H9 (cell line): Measurements from ENCODE around the gene HMGB1. TPM values are rescaled to one million over a fixed set of nuclear protein-coding genes. Genes with fewer than 3 reads are reported as not detected.

Experiments used
- DNase-seq: peaks from one replicate; pipeline ENCODE4 v3.0.0-alpha.2; 2017
- H2AFZ ChIP-seq: one replicate; pipeline ENCODE4 v1.6.1; 2013; ENCODE audit warnings: mild to moderate bottlenecking, low read length, control low read depth, moderate library complexity
- H2AK5ac ChIP-seq: 2 replicates; pipeline ENCODE4 v1.6.1; 2013; ENCODE audit warnings: low read length, control low read depth, mixed read lengths; ENCODE audit not compliant: insufficient read length
- H2BK120ac ChIP-seq: one replicate; pipeline ENCODE4 v1.6.1; 2013; ENCODE audit warnings: low read depth, mild to moderate bottlenecking, low read length, control low read depth, inconsistent platforms; ENCODE audit not compliant: poor library complexity, severe bottlenecking
- H2BK12ac ChIP-seq: 2 replicates; pipeline ENCODE4 v1.6.1; 2013; ENCODE audit warnings: low read length, control low read depth, mixed read lengths, low read depth; ENCODE audit not compliant: insufficient read length
- H2BK15ac ChIP-seq: 2 replicates; pipeline ENCODE4 v1.6.1; 2013; ENCODE audit warnings: low read depth, low read length, control low read depth
- H2BK20ac ChIP-seq: one replicate; pipeline ENCODE4 v1.6.1; 2013; ENCODE audit warnings: low read depth, mild to moderate bottlenecking, low read length, control low read depth, inconsistent platforms; ENCODE audit not compliant: poor library complexity, severe bottlenecking
- H2BK5ac ChIP-seq: 2 replicates; pipeline ENCODE4 v1.6.1; 2013; ENCODE audit warnings: low read length, control low read depth, mixed read lengths; ENCODE audit not compliant: insufficient read length
- H3K14ac ChIP-seq: 2 replicates; pipeline ENCODE4 v1.6.1; 2013; ENCODE audit warnings: low read length, control low read depth; ENCODE audit not compliant: insufficient read depth
- H3K18ac ChIP-seq: 2 replicates; pipeline ENCODE4 v1.6.1; 2013; ENCODE audit warnings: low read depth, mild to moderate bottlenecking, mixed read lengths, low read length, control low read depth; ENCODE audit not compliant: insufficient read length
- H3K23ac ChIP-seq: 2 replicates; pipeline ENCODE4 v1.6.1; 2013; ENCODE audit warnings: low read length, control low read depth, mixed read lengths, low read depth; ENCODE audit not compliant: insufficient read length
- H3K23me2 ChIP-seq: 2 replicates; pipeline ENCODE4 v1.6.1; 2013; ENCODE audit warnings: low read depth, mild to moderate bottlenecking, mixed read lengths, low read length, control low read depth; ENCODE audit not compliant: insufficient read length, poor library complexity, severe bottlenecking
- H3K27ac ChIP-seq: 2 replicates; pipeline ENCODE4 v1.5.1; 2013; ENCODE audit warnings: low read length, control low read depth, mixed read lengths, low read depth; ENCODE audit not compliant: insufficient read length
- H3K27me3 ChIP-seq: 2 replicates; pipeline ENCODE4 v1.6.1; 2013; ENCODE audit warnings: low read length, control low read depth, inconsistent platforms; ENCODE audit not compliant: insufficient read depth
- H3K4ac ChIP-seq: 2 replicates; pipeline ENCODE4 v1.6.1; 2013; ENCODE audit warnings: low read depth, mild to moderate bottlenecking, control low read depth, inconsistent platforms, low read length, moderate library complexity
- H3K4me1 ChIP-seq: 2 replicates; pipeline ENCODE4 v1.6.1; 2013; ENCODE audit warnings: low read length, control low read depth, inconsistent platforms; ENCODE audit not compliant: insufficient read depth
- H3K4me2 ChIP-seq: 2 replicates; pipeline ENCODE4 v1.6.1; 2013; ENCODE audit warnings: low read length, control low read depth, mixed read lengths; ENCODE audit not compliant: insufficient read length, insufficient read depth
- H3K56ac ChIP-seq: 2 replicates; pipeline ENCODE4 v1.6.1; 2013; ENCODE audit warnings: low read depth, mild to moderate bottlenecking, mixed read lengths, low read length, control low read depth; ENCODE audit not compliant: insufficient read length
- H3K79me1 ChIP-seq: 2 replicates; pipeline ENCODE4 v1.6.1; 2013; ENCODE audit warnings: low read depth, mild to moderate bottlenecking, moderate library complexity, low read length, control low read depth, inconsistent platforms; ENCODE audit not compliant: insufficient read depth, poor library complexity, severe bottlenecking
- H3K79me2 ChIP-seq: 2 replicates; pipeline ENCODE4 v1.6.1; 2013; ENCODE audit warnings: low read length, control low read depth, inconsistent platforms; ENCODE audit not compliant: insufficient read depth
- H3K9ac ChIP-seq: 2 replicates; pipeline ENCODE4 v1.6.1; 2013; ENCODE audit warnings: low read length, control low read depth, mixed read lengths; ENCODE audit not compliant: insufficient read length; ENCODE audit errors: extremely low read depth
- H3K9me3 ChIP-seq: one replicate; pipeline ENCODE4 v1.6.1; 2013; ENCODE audit warnings: low read depth, low read length, inconsistent platforms; ENCODE audit not compliant: control insufficient read depth
- H3T11ph ChIP-seq: one replicate; pipeline ENCODE4 v1.6.1; 2013; ENCODE audit warnings: mild to moderate bottlenecking, low read length, control low read depth, inconsistent platforms
- H4K20me1 ChIP-seq: one replicate; pipeline ENCODE4 v1.6.1; 2013; ENCODE audit not compliant: control insufficient read depth, insufficient read length, insufficient read depth
- H4K5ac ChIP-seq: 2 replicates; pipeline ENCODE4 v1.6.1; 2013; ENCODE audit warnings: low read depth, mild to moderate bottlenecking, mixed read lengths, low read length, control low read depth; ENCODE audit not compliant: insufficient read length
- H4K8ac ChIP-seq: replicated peaks from 2 replicates; pipeline ENCODE4 v1.6.1; 2013; ENCODE audit warnings: low read length, control low read depth, mixed read lengths, low read depth; ENCODE audit not compliant: insufficient read length
- H4K91ac ChIP-seq: 2 replicates; pipeline ENCODE4 v1.6.1; 2013; ENCODE audit warnings: low read depth, mild to moderate bottlenecking, moderate library complexity, mixed read lengths, low read length, control low read depth; ENCODE audit not compliant: insufficient read length
- H3K27ac Mint-ChIP-seq, 3 experiments: 2 replicates in 2 of 3; 3 replicates in 1 of 3; pipeline ENCODE4 v1.8.0; 2020 to 2021; ENCODE audit warnings: mixed read lengths in 3 of 3, mild to moderate bottlenecking in 1 of 3, moderate library complexity in 1 of 3
- H3K27me3 Mint-ChIP-seq: 2 replicates; pipeline ENCODE4 v1.8.0; 2021; ENCODE audit warnings: low read depth, mild to moderate bottlenecking, moderate library complexity, mixed read lengths
- H3K36me3 Mint-ChIP-seq, 3 experiments: 2 replicates in 2 of 3; 3 replicates in 1 of 3; pipeline ENCODE4 v1.8.0; 2020 to 2021; ENCODE audit warnings: low read depth in 3 of 3, mixed read lengths in 3 of 3; ENCODE audit not compliant: insufficient read depth in 1 of 3
- H3K4me1 Mint-ChIP-seq, 2 experiments: 2 replicates each; pipeline ENCODE4 v1.8.0; 2020; ENCODE audit warnings: mixed read lengths in 2 of 2
- H3K4me3 Mint-ChIP-seq, 2 experiments: 2 replicates in 1 of 2; 3 replicates in 1 of 2; pipeline ENCODE4 v1.8.0; 2020 to 2021; ENCODE audit warnings: mild to moderate bottlenecking in 2 of 2, mixed read lengths in 2 of 2, moderate library complexity in 1 of 2
- H3K9me3 Mint-ChIP-seq, 2 experiments: 2 replicates in 1 of 2; 3 replicates in 1 of 2; pipeline ENCODE4 v1.8.0; 2020; ENCODE audit warnings: mild to moderate bottlenecking in 2 of 2, mixed read lengths in 2 of 2, moderate library complexity in 1 of 2
- WGBS: extraction: QIAGEN DNeasy Blood & Tissue Kit; methylation state at CpG from one replicate; pipeline ENCODE4 v1.1.7; 2013; ENCODE audit warnings: missing lambda C conversion rate, low lambda C conversion rate, mixed read lengths; ENCODE audit not compliant: insufficient read length; ENCODE audit errors: extremely low coverage; 5-methylcytosine and 5-hydroxymethylcytosine counted together
- total RNA-seq: library from RNA; stranded (reverse); gene quantifications from 2 replicates; pipeline ENCODE4 v1.2.1, GENCODE V29; 2021
- TF ChIP-seq, protein P1 (sequence below): fragments of 200-600 bp; sonication (generic); conservative IDR thresholded peaks from 3 replicates; pipeline ENCODE4 v1.8.0; 2021; ENCODE audit warnings: antibody characterized with exemption, mild to moderate bottlenecking

The HMGB1 gene
- total RNA-seq, 1 experiment from 2014 or later, result 688 TPM

DNA sequence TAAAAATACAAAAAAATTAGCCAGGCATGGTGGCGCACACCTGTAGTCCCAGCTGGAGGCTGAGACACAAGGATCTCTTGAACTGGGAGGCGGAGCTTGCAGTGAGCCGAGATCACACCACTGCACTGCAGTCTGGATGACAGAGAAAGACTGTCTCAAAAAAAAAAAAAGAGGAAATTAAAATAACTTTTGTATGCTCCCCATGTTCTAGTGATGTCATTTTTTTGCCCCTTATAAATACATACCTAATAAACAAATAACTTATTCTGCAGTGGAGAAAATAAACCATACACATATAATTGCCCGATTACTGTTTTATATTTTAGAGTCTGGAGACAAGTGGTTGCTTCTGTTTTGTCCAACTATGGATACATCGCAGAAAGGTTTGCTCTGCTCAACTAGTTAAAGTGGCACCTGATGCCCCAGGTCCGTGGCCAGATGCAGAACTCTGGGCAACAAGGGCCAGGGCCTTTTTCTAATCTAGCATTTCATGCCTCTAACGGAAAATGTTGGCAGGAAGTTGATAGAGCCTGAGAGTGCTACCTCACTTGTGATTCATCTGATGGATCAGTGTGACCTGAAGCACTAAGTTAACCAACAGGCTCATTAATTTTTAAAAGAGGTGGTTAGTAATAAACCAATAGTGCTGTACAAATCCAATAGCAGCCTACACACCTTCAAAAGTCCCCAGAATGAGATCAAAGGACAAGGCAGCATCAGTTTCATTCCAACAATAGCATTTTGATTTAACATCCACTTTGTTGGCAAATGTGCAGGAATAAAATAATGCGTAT, 24.6 kb downstream of the HMGB1 start:
- H3K4me1 Mint-ChIP-seq, result peaks cover 14 to 19% of the 10 kb centered on the region in 2 experiments
- H3K4me2 ChIP-seq, result no peak overlapping the region
- DNase-seq, result no peak

More for the DNA sequence above, 24.6 kb downstream of the HMGB1 start:
- Histone ChIP-seq H2BK12ac (no peak overlapping the region), H2BK15ac (no peak overlapping the region), H3K14ac (no peak overlapping the region), H2BK20ac (no peak overlapping the region), H2BK120ac (no peak overlapping the region), H3K9ac (no peak overlapping the region), H3K4me1 (peaks cover 6% of the 10 kb centered on the region; the same call in 1 of the 2 replicates), H2AK5ac (no peak overlapping the region), H4K8ac (no peak overlapping the region), H4K91ac (no peak overlapping the region), H3K18ac (no peak overlapping the region), H2BK5ac (no peak overlapping the region), H3K79me2 (no peaks in the 10 kb centered on the region), H4K20me1 (peaks cover 2% of the 10 kb centered on the region), H3T11ph (no peak overlapping the region), H3K27me3 (no peaks in the 10 kb centered on the region), H3K23me2 (peaks cover 9% of the 10 kb centered on the region), H3K79me1 (no peaks in the 10 kb centered on the region), H4K5ac (no peak overlapping the region), H3K27ac (no peak overlapping the region), H3K9me3 (no peaks in the 10 kb centered on the region), H2AFZ (no peak overlapping the region), H3K23ac (no peak overlapping the region), H3K4ac (no peak overlapping the region), H3K56ac (no peak overlapping the region)
- TF ChIP-seq, protein P1, sequence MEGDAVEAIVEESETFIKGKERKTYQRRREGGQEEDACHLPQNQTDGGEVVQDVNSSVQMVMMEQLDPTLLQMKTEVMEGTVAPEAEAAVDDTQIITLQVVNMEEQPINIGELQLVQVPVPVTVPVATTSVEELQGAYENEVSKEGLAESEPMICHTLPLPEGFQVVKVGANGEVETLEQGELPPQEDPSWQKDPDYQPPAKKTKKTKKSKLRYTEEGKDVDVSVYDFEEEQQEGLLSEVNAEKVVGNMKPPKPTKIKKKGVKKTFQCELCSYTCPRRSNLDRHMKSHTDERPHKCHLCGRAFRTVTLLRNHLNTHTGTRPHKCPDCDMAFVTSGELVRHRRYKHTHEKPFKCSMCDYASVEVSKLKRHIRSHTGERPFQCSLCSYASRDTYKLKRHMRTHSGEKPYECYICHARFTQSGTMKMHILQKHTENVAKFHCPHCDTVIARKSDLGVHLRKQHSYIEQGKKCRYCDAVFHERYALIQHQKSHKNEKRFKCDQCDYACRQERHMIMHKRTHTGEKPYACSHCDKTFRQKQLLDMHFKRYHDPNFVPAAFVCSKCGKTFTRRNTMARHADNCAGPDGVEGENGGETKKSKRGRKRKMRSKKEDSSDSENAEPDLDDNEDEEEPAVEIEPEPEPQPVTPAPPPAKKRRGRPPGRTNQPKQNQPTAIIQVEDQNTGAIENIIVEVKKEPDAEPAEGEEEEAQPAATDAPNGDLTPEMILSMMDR, result no peak
- WGBS, result no CpG with 5 or more reads among the region's 8 CpGs
- Mint-ChIP-seq H3K36me3 (no peaks in the 10 kb centered on the region), H3K4me3 (no peak overlapping the region), H3K9me3 (no peaks in the 10 kb centered on the region; a peak in 2 of 5 replicates), H3K27me3 (peaks cover 3% of the 10 kb centered on the region), H3K27ac (no peak overlapping the region)
